GM03348 (cell line): ENCODE results near the gene VEPH1.
"Not testable (repeated sequence)": the region's sequence is repeated elsewhere in the genome, so short reads cannot be mapped to it uniquely, and the experiment has no call there.

ENCODE experiments used
- DNase-seq: peaks from one replicate; pipeline ENCODE4 v3.0.0; 2012; ENCODE audit warnings: low spot score

Gene VEPH1

DNA sequence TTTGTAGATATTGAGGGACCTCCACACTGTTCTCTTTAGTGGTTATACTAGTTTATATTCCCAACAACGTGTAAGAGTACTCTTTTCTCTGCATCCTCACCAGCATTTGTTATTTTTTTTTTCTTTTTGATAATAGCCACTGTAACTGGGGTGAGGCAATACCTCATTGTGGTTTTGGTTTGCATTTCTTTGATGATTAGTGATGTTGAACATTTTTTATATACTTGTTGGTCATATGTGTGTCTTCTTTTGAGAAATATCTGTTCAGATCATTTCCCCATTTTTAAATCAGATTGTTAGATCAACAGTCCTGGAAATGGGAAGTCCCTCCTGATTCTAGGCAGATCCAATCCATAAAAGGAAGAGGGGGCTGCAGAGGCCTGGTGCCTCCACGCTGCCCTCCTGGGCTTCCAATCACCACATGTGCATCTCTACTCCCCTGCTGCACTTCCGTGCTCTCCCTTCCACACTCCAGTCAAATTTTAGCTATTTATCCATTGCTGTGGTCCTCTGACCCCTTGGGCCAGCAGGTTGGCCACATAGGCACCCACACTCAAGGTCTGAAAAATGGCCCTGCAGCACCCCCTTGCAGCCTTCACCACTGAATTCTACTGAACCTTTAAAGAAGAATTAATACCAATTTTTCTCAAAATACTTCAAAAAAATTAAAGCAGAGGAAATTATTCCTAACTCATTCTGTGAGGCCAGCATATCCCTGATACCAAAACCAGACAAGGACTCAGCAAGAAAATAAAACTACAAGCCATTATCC, 154.7 kb downstream of the VEPH1 start:
- DNase-seq: not testable (repeated sequence)

DNA sequence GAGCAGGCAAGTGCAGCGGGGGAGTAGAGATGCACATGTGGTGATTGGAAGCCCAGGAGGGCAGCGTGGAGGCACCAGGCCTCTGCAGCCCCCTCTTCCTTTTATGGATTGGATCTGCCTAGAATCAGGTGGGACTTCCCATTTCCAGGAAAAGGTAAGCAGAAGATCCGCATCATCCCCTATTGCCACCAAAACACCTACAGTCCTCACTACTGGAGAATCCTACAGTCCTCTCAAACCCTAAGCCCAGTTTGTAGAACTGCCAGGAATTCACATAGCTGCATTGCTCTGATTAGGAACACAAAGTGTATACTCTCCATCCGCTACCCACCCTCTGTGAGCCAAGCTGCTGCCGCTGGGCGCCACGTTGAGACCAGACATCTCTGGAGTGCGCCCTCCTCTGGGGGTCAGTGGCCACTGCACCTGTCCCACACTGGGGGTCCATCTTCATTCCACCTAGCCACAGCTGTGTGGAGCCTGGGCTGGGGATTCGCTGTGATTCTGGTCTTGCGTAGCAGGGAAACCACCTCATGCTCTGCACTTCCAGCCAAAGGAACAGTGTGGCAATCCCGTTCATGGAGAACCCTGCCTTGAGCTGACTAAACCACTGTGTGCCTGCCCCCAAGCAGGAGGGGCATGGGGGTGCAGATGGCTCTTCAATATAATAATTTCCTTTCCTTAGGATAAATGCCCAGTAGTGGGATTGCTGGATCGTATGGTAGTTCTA, 155.5 kb downstream of the VEPH1 start:
- no peak for DNase-seq

DNA sequence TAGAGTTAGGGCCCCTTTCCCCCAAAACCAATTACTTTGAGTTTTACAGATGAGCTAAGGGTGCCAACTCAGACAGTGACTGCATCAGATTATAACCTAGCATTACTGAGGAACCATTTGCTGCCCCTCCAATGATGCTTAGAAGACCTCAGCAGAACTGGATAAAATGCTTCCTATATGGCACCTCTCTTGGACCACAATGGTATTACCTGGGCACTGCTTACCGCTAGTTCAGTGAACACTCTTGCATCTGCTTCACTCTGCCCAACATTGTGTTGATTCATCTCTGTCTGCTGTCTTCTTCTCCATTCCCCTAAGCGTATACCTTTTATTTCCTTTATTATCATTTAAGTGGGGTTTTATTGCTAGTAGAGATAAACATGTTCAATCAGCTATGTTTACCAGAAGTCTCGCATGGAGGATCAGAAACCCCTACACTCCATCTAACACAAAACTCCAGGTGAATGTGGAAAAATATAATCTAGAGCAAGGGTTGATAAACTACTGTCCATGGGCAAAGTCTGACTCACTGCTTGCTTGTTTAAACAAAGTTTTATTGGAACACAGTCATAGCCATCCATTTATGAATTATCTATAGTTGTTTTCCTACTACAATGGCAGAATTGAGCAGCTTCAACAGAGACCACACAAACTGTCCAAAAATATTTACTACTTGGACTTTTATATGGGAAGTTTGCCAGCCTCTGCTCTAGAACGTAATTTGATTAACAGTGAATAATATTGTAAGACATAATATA, 166.8 kb downstream of the VEPH1 start:
- no peak for DNase-seq

GRCh38 chr3:157335233-157336076, 167.8 kb downstream of the VEPH1 start:
- DNase-seq: no peak

GRCh38 chr3:157333551-157333991, 169.6 kb downstream of the VEPH1 start:
- peak; percentile 39 for DNase-seq

- no peak for DNase-seq
Observed at GRCh38 chr3:157330206-157330605, 173.0 kb downstream of the VEPH1 start.

GRCh38 chr3:157329551-157329950, 173.7 kb downstream of the VEPH1 start:
- DNase-seq: peak; percentile 30

DNA sequence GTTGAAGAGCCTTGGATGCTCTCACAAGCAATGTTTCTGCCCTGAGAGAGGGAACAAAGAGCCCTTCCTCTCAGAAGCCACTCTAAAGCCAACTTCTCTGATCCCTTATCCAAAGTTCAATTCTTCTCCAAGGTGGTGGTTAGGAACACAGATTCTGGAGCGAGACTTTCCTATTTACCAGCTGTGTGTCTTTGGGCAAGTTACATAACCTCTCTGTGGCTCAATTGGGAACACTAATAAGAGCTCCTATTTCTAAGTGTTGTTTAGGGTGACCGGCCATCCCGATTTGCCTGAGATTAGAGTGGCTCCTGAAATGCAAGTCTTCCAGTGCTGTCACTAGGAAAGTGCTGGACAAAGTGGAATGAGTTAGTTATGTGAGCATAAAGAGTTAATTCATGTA, 175.4 kb downstream of the VEPH1 start:
- DNase-seq: no peak

DNA sequence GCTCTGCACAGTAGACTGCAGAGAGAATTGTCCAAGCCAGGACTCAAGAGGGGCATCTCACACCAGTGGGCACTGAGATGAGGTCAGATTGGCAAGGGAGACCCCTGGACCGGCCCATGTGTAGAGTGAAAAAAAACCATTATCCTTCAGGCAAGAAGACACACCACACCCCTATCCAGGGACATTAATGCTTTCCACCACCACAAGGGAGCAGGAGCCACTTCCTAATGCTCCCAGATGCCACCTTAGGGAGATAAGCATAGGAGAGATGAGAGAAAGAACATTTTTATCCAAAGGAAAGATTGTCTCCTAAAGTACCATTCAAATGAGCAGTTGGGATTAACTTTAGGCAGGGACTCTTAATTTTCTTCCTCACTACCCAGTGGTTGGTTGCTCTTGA, 176.2 kb downstream of the VEPH1 start:
- no peak for DNase-seq

- DNase-seq: not testable (repeated sequence)
Observed at GRCh38 chr3:157324869-157325268, 178.3 kb downstream of the VEPH1 start.

GRCh38 chr3:157323360-157323759, 179.9 kb downstream of the VEPH1 start:
- no peak for DNase-seq

- no peak for DNase-seq
Observed at GRCh38 chr3:157319672-157320071, 183.5 kb downstream of the VEPH1 start.

DNA sequence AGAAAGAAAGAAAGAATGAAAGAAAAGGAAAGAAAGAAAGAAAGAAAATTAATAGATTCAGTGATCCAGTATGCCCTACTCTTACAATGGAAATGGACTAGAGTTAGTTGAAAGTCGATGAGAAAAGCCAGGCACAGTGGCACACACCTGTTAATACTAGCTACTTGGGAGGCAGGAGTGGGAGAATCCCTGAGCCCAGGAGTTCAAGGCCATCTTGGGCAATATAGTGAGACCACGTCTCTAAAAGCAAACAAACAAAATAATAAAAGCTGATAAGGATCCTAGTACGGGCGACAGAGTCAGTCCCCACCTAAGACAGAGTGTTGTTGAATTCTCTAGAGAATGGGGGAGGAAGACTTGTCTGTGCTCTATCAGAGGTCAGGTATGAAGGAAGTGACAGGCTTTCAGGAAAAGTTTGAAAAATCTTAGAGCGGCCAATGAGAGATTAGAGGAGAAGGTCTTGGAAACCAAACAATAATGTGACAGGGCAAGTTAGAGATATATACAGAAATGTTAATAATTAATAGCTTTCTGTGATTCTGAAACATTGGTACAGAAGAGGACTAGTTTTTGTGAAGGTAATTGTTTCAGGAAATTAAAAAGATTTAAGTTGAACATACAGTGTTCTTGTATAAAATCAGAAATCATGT, 184.5 kb downstream of the VEPH1 start:
- DNase-seq: no peak

DNA sequence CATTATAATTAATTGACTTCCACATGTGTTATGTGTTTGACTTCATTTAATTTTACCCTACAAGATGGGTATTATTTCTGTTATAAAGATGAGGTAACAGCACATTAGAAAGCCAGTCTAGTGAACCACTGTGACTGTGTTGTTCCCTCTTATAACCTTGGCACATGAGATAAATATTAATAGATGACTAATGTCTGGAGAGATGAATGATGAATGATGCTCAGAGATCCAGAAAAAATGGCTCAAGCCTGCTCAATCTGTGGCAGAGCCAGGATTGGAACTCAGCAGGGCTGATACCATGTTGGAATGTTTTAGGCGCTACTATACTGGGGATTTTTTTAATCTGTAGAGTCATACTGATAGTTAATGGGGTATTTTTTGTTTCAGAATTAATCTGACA, 185.3 kb downstream of the VEPH1 start:
- DNase-seq: no peak

- DNase-seq: no peak
Observed at GRCh38 chr3:157313186-157313585, 190.0 kb downstream of the VEPH1 start.

- no peak for DNase-seq
Observed at GRCh38 chr3:157312376-157312745, 190.9 kb downstream of the VEPH1 start.

- peak; percentile 64 for DNase-seq
Observed at GRCh38 chr3:157311633-157312375, 191.4 kb downstream of the VEPH1 start.

DNA sequence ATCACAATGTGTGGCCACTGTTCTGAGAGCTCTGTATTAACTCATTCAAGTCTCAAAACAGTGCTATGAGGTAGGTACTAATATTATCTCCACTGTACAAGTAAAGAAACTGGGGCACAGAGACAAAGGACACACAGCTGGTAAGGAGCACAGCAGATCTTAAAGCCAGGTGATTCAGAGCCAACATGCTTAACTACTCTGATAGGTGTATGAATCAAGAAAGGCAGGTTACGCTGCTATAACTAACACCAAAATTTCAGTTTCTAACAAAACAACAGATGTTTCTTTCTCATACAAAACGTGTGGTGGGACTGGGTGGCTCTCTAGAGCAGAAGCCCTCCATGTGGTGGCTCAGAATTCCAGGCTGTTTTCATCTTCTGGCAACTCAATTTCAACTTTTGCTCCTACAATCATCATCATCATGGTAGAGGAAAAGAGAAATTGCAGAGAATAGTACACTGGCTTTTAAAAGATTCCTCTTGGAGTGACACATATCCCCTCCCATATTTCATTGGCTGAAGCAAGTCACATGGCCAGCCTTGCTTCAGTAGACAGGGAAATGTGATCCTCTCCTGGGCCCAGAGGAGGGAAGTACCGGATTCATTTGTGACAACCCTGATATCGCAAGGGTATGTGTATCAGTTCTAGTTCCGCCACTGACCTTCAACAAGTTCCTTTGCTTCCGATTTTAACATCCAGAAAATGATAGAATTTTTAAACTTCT, 192.7 kb downstream of the VEPH1 start:
- DNase-seq: no peak

- no peak for DNase-seq
Observed at GRCh38 chr3:157306502-157306901, 196.7 kb downstream of the VEPH1 start.

- DNase-seq: no peak
Observed at GRCh38 chr3:157305392-157305791, 197.8 kb downstream of the VEPH1 start.
